Right ventricle myocardium inferior (tissue), 1 donor: ENCODE data around the gene KIF17. TPM values are rescaled to one million over a fixed set of nuclear protein-coding genes. Genes with fewer than 3 reads are reported as not detected.

Experiments
- ATAC-seq: fragments of 200-7000 bp; cut with Tn5 transposase; one replicate; pipeline ENCODE4 v1.9.1; 2020; ENCODE audit warnings: mild to moderate bottlenecking, moderate library complexity
- DNase-seq: peaks from one replicate; pipeline ENCODE4 v3.0.0; 2021; ENCODE audit errors: missing footprints
- intact Hi-C: fragments of 100-400 bp; cut with DNase I; formaldehyde crosslinking; loops from one replicate; pipeline ENCODE4 v1.11.0; 2022
- total RNA-seq: library from RNA; stranded (reverse); fragmentation: NEBNext Ultra II Directional; extraction: Animal tissue kit (Norgen Biotek cat#: 25700); gene quantifications from one replicate; pipeline ENCODE4 v1.2.1, GENCODE V29; 2021
- donor health status: DM: no; HTN: yes; CAD: no; lungs with severe emphysema.

The KIF17 gene
- total RNA-seq, 1 donor from 2014 or later = 6.0 TPM

- intact Hi-C loops = loop anchor here (2.0 kb wide), 1 partner anchor 33 kb away; the partner anchor contains the start of gene SH2D5
- peak; percentile 21 for DNase-seq
- no peak for ATAC-seq
Observed at GRCh38 chr1:20699558-20699957, 18.2 kb downstream of the KIF17 start.

DNA sequence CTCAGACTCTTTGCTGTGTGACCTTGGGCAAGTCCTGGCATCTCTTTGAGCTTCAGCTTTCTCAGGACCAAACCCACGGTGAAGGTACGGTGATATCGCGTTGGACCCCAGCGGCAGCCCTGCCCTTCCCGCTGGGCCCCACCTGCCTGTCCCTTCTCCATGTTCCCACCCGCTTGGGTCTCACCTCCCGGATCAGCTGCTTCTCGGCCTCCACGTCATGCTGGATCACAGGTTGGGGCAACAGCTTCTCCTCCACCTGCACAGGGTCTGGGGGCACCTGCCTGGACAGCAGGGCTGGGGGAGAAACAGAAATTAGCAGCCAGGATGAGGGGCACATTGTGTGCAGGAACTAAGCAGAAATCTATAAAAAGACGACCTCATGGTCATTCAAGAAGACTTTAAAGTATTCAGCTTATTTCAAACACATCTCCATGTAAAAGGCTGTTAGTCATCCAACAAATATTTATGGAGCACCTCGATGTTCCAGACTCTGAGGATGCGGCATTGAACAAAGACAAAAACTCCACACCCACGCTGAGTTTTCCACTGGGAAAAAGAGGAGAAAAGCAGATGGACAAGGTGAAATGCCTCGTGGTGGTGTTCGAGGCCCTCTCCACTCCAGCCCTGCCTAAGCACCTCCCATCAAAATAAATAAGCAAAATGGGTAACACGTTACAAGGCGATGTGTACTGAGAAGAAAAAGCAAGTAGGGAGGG lies 19.5 kb downstream of the KIF17 start:
- ATAC-seq (no peak), DNase-seq (peak; percentile 25)
- intact Hi-C loops = loop anchor here (2.0 kb wide), 1 partner anchor 34 kb away; the partner anchor contains the start of gene SH2D5

- DNase-seq = peak; percentile 50
- ATAC-seq = no peak
- intact Hi-C loops = no loop called here
Observed at GRCh38 chr1:20697563-20697962, 20.2 kb downstream of the KIF17 start.

GRCh38 chr1:20696397-20697333 lies 21.1 kb downstream of the KIF17 start:
- DNase-seq = peak; percentile 91
- intact Hi-C loops = loop anchor here (1.0 kb wide), 1 partner anchor 499 kb away; no protein-coding TSS in a partner anchor
- peak; percentile 94 for ATAC-seq

GRCh38 chr1:20695515-20695914 lies 22.3 kb downstream of the KIF17 start:
- intact Hi-C loops = no loop called here
- DNase-seq = no peak
- no peak for ATAC-seq

DNA sequence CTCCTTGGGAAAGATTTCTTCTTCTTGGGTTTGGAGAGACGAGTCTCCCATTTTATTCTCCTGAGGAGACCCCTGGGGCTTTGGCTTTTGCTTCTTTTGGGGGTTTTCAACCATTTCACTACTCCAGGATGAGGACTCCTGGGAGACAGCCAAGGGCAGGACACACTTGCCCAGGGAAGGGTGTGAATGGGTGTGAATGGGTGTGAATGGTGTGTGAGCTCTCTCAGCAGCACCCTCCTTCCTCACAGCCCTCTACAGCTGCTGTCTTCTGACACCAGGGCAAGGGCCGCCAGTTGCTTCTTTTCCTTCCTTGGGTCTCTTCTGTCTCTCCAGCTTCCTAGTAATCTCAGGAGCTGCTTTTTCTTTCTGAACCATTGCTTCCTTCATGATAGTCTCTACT lies 24.2 kb downstream of the KIF17 start:
- intact Hi-C loops = no loop called here

DNA sequence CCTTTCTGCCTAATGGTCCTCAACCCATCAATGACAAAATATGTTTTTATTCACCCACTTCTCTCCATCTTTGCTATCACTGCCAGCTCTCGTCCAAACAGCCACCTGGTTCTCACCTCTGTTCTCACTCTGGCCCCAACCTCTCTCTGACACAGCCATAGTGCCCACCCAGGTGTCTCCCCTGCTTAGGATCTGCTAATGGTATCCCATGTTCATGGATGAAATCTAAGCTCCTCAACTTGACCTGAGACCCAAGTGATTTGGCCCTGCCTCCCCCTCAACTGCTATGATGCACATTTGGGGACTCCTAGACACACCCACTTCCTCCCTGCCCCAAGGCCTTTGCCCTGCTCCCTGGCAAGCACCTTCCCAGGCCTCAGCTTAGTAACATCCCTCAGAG lies 25.9 kb downstream of the KIF17 start:
- ATAC-seq (no peak), DNase-seq (no peak)
- intact Hi-C loops = no loop called here

More for the DNA sequence above, 24.2 kb downstream of the KIF17 start:
- peak; percentile 16 for DNase-seq
- ATAC-seq = no peak

GRCh38 chr1:20689645-20690056 lies 28.2 kb downstream of the KIF17 start:
- intact Hi-C loops = no loop called here
- DNase-seq = no peak
- ATAC-seq = no peak

GRCh38 chr1:20686883-20687725 lies 30.7 kb downstream of the KIF17 start:
- DNase-seq = peak; percentile 59
- intact Hi-C loops = no loop called here
- no peak for ATAC-seq

DNA sequence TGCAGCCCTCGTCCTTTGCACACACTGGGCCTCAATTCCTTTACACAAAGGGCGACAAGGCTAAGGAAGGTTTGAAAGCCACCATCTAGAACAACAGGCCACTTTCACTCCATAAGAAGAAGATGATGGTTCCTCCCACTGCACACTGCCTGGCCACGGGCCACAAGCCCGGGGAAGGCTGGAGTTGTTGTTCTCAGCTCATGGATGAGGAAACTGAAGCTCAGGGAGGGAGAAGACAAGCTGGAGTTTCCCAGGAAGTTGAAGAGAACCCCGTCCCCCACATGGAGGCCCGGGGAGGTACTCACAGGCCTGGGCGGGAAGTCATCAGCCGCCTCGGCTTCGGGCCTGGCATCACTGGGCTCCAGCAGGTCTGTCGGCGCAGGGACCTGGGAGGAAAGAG lies 32.1 kb downstream of the KIF17 start:
- ATAC-seq (no peak), DNase-seq (peak; percentile 42)
- intact Hi-C loops = loop anchor here (2.0 kb wide), 1 partner anchor 19 kb away; no protein-coding TSS in a partner anchor

GRCh38 chr1:20685099-20685662 lies 32.6 kb downstream of the KIF17 start:
- intact Hi-C loops = loop anchor here (2.0 kb wide), 1 partner anchor 18 kb away; no protein-coding TSS in a partner anchor
- DNase-seq (peak; percentile 65), ATAC-seq (peak; percentile 50)

- no peak for ATAC-seq
- DNase-seq = peak; percentile 46
- intact Hi-C loops = loop anchor here (2.0 kb wide), 1 partner anchor 18 kb away; no protein-coding TSS in a partner anchor
Observed at GRCh38 chr1:20684651-20685050, 33.2 kb downstream of the KIF17 start.

GRCh38 chr1:20684050-20684620 lies 33.7 kb downstream of the KIF17 start:
- DNase-seq = peak; percentile 66

DNA sequence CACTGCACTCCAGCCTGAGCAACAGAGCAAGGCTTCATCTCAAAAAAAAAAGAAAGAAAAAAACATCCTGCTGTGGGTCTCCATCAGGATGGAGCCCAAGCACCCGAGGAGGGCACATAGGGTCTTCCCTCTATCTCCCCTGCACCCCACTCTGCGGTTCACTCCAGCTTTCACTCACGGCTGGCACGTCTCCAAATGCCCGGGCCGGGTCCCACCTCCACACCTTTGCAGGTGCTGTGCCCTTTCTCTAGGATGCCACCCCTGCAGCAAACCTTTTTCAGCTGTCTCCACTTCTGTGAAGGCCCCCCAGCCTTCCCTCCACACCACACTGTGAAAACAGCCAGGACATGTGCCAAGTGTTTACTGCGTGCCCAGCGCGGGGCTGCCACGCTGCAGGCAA lies 34.2 kb downstream of the KIF17 start:
- ATAC-seq = no peak
- intact Hi-C loops = loop anchor here (2.0 kb wide), 1 partner anchor 17 kb away; no protein-coding TSS in a partner anchor
- DNase-seq = peak; percentile 20

More at GRCh38 chr1:20684050-20684620, 33.7 kb downstream of the KIF17 start:
- intact Hi-C loops = loop anchor here (2.0 kb wide), 1 partner anchor 17 kb away; no protein-coding TSS in a partner anchor
- no peak for ATAC-seq

DNA sequence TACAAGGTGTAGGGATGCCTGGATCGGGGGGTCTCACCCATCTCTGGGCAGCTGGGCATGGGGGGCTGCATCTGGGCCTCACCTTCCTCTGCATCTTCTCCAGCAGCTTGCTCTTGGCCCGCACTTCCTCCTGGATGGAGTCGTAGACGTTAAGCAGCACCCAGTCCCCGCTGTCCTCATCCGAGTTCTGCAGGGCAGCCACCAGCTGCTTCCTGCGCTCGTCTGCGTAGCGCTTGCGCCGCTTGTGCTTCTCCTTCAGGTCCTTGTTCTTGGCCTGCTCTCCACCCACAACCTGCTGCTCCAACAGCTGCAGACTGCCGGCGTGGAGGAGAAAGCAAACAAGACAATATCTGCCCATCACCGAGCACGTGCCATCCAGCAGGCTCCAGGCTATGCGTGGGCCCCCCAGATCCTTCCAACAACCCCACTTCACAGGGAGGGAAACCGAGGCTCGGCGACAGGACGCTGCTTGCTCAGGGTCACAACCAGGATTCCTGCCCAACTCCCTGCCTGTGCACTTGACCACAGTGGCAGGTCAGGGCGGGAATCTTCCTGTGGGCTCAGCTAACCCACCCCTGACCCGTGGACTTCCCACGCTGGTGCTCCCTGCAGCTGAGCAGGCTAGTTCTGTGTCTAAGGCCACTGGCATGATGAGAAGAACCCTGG lies 35.1 kb downstream of the KIF17 start:
- DNase-seq = peak; percentile 69
- intact Hi-C loops = no loop called here
- peak; percentile 35 for ATAC-seq

DNA sequence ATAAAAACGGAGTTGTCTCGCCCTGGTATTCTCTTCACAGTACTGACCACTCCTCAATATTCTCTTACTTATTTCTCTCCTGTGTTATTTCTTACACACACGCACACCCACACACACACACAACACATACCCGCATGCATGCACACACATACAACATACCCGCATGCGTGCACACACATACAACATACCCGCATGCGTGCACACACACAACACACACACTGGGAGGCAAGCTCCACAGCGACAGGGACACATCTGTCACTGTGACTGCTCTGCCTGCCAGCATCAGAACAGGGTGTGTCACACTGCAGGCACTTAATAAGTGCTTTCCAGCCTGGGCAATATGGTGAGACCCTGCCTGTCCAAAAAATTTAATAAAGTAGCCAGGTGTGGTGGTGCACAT lies 35.8 kb downstream of the KIF17 start:
- intact Hi-C loops = no loop called here
- ATAC-seq (no peak), DNase-seq (peak; percentile 21)

DNA sequence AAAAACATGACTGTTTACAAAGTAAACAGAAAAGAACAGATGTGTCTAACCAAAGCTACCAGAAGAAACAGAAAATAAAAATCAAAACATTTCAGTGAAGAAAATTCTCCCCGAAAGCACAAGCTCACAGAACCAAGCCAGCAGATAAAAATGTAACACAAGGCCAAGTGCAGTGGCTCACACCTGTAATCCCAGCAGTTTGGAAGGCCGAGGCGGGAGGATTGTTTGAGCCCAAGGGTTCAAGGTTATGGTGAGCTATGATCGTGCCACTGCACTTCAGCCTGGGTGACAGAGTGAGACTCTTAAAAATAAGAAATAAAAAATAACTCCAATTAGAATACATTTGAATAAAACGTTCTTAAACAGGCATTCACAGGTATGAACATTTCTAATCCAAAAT lies 37.5 kb downstream of the KIF17 start:
- intact Hi-C loops = no loop called here
- no peak for ATAC-seq
- no peak for DNase-seq
